Measurements from ENCODE around the gene LRG1.
"Not testable (repeated sequence)": the region's sequence is repeated elsewhere in the genome, so short reads cannot be mapped to it uniquely, and the experiment has no call there.

Gene LRG1

GRCh38 chr19:4533835-4534424, 5.9 kb downstream of the LRG1 start:
- no peak overlapping the region for H3K4me3 ChIP-seq (ENCODE audit: low read depth, low read length)
- no peak for DNase-seq (ENCODE audit: low read depth)
- no peak for TF ChIP-seq CTCF (conservative IDR thresholded peaks at IDR 0.05; ENCODE audit: low read depth, low read length)

DNA sequence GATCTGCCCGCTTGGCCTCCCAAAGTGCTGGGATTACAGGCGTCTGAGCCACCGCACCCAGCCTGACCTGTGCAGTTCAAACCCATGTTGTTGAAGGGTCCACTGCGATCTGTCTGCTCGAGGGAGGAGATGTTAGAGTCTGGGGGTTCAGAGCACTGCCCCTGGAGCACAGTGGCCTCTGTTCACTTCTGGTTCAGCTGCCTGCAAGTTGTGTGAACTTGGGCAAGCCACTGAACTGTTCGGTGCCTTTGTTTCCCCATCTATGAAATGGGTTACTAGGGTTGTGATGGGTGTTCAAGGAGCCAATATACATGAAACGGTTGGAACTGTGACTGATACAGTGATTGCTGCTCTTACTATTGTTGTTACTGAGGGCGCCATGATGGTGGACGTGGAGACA, 6.5 kb downstream of the LRG1 start:
- DNase-seq (ENCODE audit: low read depth) = no peak
- no peak overlapping the region for H3K4me3 ChIP-seq (ENCODE audit: low read depth, low read length)
- no peak for TF ChIP-seq CTCF (conservative IDR thresholded peaks at IDR 0.05; ENCODE audit: low read depth, low read length)

GRCh38 chr19:4531562-4532165, 8.2 kb downstream of the LRG1 start:
- no peak for TF ChIP-seq CTCF (conservative IDR thresholded peaks at IDR 0.05; ENCODE audit: low read depth, low read length)
- H3K4me3 ChIP-seq (ENCODE audit: low read depth, low read length) = no peak overlapping the region
- DNase-seq (ENCODE audit: low read depth) = no peak

- no peak for TF ChIP-seq CTCF (conservative IDR thresholded peaks at IDR 0.05; ENCODE audit: low read depth, low read length)
- DNase-seq (ENCODE audit: low read depth) = no peak
- no peak overlapping the region for H3K4me3 ChIP-seq (ENCODE audit: low read depth, low read length)
Measured at GRCh38 chr19:4529924-4530522, 9.8 kb downstream of the LRG1 start.

GRCh38 chr19:4528843-4529242, 11.0 kb downstream of the LRG1 start:
- no peak for TF ChIP-seq CTCF (conservative IDR thresholded peaks at IDR 0.05; ENCODE audit: low read depth, low read length)
- H3K4me3 ChIP-seq (ENCODE audit: low read depth, low read length) = no peak overlapping the region
- no peak for DNase-seq (ENCODE audit: low read depth)

- not testable (repeated sequence) for DNase-seq (ENCODE audit: low read depth); H3K4me3 ChIP-seq (ENCODE audit: low read depth, low read length)
Measured at GRCh38 chr19:4527377-4527776, 12.5 kb downstream of the LRG1 start.

- no peak overlapping the region for H3K4me3 ChIP-seq (ENCODE audit: low read depth, low read length)
- no peak for DNase-seq (ENCODE audit: low read depth)
- TF ChIP-seq CTCF (conservative IDR thresholded peaks at IDR 0.05; ENCODE audit: low read depth, low read length) = no peak
Measured at GRCh38 chr19:4525563-4526002, 14.3 kb downstream of the LRG1 start.
